Activated T-cell treated with anti-CD3 and anti-CD28 coated beads, Interleukin-2, amount 50 U/mL, for 4 hours (primary cell): ENCODE measurements around the gene ROBO1. TPM values are rescaled to one million over a fixed set of nuclear protein-coding genes. Genes with fewer than 3 reads are reported as not detected.

Source experiments
- ATAC-seq, 2 donors: fragments of 200-7000 bp; cut with Tn5 transposase; one replicate each; pipeline ENCODE4 v1.10.0; 2021
- DNase-seq: peaks from one replicate; pipeline ENCODE4 v3.0.0-alpha.2; 2020
- H3K27me3 Mint-ChIP-seq: one replicate; pipeline ENCODE4 v1.8.0; 2021; ENCODE audit warnings: low read depth, mixed read lengths
- H3K36me3 Mint-ChIP-seq: one replicate; pipeline ENCODE4 v1.8.0; 2022; ENCODE audit warnings: mixed read lengths; ENCODE audit not compliant: insufficient read depth
- H3K4me1 Mint-ChIP-seq: one replicate; pipeline ENCODE4 v1.8.0; 2021; ENCODE audit warnings: low read depth, mixed read lengths
- H3K4me3 Mint-ChIP-seq: one replicate; pipeline ENCODE4 v1.8.0; 2021; ENCODE audit warnings: mild to moderate bottlenecking, moderate library complexity, mixed read lengths
- H3K9me3 Mint-ChIP-seq: one replicate; pipeline ENCODE4 v1.8.0; 2021; ENCODE audit warnings: mixed read lengths
- total RNA-seq, 3 donors: library from RNA; stranded (reverse); gene quantifications; one replicate each; pipeline ENCODE4 v1.2.1, GENCODE V29; 2021

Gene ROBO1
- total RNA-seq, 3 donors from 2014 or later: 0.38 to 0.99 (median 0.95) TPM

DNA sequence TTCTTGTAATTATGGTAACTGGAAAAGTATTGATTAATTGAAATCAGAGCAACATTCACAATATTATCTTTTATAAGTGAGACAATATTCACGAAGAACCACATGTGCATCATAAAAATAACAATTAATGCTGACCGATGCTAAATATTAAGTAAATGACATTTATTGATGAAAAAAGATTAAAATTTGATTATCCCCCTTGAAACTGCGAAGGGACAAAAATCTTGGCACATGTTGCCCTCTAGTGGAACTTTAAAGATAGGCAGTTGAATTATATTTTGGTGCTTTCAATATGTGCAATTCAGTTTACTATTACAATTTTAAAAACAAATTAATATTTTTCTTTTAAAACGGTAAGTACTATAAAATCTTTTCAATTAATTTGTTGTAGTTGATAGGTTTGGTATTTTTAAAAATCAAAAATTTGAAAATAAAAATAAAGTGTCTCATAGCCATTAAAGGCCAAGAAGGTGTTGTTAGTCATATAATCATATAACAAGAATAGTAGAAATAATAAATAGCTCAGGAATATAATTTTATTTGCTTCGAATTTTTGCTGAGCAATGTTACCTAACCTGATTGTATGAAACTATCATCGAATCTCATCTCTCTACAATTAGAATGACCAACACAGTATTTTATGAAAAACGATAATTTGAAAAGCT lies 270.2 kb downstream of the ROBO1 start:
- Mint-ChIP-seq H3K9me3 (no peaks in the 10 kb centered on the region), H3K27me3 (no peaks in the 10 kb centered on the region), H3K4me3 (no peak overlapping the region), H3K4me1 (no peaks in the 10 kb centered on the region), H3K36me3 (no peaks in the 10 kb centered on the region)
- DNase-seq (no peak), ATAC-seq (no peak)

DNA sequence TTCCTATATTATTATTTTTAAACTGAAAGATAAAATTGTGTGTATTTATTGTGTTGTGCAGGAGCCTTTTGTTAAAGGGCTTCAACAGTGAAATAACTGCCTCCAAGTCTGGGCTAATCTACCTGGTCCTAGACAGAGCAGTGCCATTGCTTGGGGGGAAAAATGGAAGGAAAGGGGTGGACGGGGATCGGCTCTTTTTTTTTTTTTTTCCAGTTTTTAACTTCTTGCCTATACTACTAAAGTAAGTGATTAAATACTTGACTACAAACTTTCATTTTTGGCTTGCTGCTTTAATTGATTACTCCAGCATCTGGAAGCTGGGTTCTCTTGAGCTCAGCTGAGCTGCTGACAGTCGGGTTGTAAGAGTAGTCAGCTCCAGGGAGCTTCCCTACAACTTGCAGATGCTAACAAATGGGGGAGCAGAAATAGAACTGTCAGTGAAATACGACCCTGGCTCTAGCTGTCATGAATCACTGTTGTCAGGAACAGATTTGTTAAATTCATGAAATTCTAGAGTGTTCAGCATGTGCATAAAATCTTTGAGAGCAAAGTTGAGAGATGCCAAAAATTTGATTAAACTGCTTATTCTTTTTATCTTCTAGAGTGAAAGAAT lies 276.7 kb downstream of the ROBO1 start:
- no peak for ATAC-seq
- no peaks in the 10 kb centered on the region for H3K9me3 Mint-ChIP-seq
- DNase-seq: no peak
- no peaks in the 10 kb centered on the region for H3K36me3 Mint-ChIP-seq
- H3K4me1 Mint-ChIP-seq: no peaks in the 10 kb centered on the region
- H3K4me3 Mint-ChIP-seq: no peak overlapping the region
- H3K27me3 Mint-ChIP-seq: no peaks in the 10 kb centered on the region

GRCh38 chr3:79490165-79491028 lies 277.4 kb downstream of the ROBO1 start:
- H3K27me3 Mint-ChIP-seq: no peaks in the 10 kb centered on the region
- H3K4me1 Mint-ChIP-seq: no peaks in the 10 kb centered on the region
- DNase-seq: no peak
- H3K4me3 Mint-ChIP-seq: no peak overlapping the region
- ATAC-seq: no peak
- H3K36me3 Mint-ChIP-seq: no peaks in the 10 kb centered on the region
- H3K9me3 Mint-ChIP-seq: peaks cover 4% of the 10 kb centered on the region

DNA sequence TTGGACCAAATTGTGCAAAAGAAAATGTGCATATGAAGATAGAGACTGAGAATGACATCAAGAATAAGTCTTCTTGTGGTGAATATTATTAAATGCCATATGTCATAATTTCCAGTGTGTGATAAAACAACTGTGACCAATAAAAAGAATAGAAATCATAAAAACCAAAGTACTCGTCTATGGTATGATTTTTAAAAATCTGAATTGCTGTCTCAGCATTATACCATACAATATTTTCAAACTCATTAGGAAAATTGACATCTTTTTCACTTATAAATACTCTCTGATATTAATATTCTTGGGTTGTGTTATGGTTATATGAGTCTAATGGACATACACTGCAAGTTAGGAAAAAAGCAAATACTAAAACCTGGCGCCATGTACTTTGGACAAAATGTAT lies 279.4 kb downstream of the ROBO1 start:
- Mint-ChIP-seq H3K4me1 (no peaks in the 10 kb centered on the region), H3K9me3 (peaks cover 4% of the 10 kb centered on the region), H3K4me3 (no peak overlapping the region), H3K36me3 (no peaks in the 10 kb centered on the region), H3K27me3 (no peaks in the 10 kb centered on the region)
- no peak for DNase-seq
- no peak for ATAC-seq

DNA sequence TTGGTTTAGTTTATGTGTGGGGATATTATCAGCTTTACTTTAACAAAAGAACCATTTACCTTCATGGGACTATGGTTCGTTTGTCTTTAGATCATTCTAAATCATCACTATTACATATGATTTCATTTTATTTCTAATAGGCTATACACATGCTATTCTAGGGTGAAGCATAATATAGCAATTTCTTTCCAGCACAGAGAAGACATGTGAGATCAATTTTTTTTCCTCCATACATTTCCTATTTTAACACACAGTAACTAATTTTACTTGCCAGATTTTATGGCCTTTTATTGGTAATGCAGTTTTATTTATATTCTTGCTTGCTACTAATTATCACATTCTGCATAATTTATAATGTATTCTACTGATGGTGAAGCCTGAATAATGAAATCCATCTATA lies 287.1 kb downstream of the ROBO1 start:
- Mint-ChIP-seq H3K4me1 (no peaks in the 10 kb centered on the region), H3K9me3 (peaks cover 7% of the 10 kb centered on the region)

DNA sequence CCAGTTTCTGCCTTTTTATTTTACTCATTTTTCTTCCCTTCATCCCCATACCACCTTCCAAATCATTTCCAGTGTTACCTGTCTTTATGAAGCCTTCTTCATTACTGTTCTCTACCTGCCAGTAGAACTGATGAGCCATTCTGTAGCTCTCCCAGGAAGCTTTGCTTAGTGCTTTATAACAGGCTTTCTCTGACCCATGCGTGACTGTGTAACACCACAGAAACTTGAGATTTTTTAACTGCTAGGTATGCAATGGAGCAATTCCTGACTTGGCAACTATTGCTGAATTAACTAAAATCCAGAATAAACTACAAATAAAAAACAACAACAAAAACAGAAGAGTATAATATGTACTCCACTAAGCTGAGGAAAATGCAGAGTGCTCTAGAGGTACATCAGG lies 289.2 kb downstream of the ROBO1 start:
- Mint-ChIP-seq H3K4me3 (no peak overlapping the region), H3K27me3 (no peaks in the 10 kb centered on the region), H3K9me3 (peaks cover 4% of the 10 kb centered on the region), H3K36me3 (no peaks in the 10 kb centered on the region), H3K4me1 (no peaks in the 10 kb centered on the region)
- ATAC-seq (no peak), DNase-seq (no peak)

More for the DNA sequence above, 287.1 kb downstream of the ROBO1 start:
- no peak overlapping the region for H3K4me3 Mint-ChIP-seq
- no peaks in the 10 kb centered on the region for H3K36me3 Mint-ChIP-seq
- ATAC-seq (no peak), DNase-seq (no peak)
- H3K27me3 Mint-ChIP-seq: no peaks in the 10 kb centered on the region

DNA sequence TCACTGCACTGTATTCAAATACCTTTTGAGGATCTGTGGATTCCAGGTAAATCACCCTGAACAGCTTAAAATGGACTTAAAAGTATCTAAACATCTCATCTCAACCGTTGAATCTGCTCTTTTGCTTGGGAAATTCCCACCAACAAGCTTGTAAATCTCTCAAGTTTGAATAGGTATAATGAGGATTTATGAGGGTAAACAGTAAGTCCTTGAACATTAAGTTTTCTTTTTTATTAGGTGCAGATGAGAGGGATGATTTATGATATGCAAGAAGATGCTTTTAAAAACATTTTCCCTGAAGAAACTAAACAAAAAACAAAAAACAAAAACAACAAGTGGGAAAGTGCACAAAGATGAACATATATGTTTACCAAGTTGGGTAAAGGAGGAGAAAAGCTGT lies 290.6 kb downstream of the ROBO1 start:
- no peaks in the 10 kb centered on the region for H3K36me3 Mint-ChIP-seq
- H3K4me3 Mint-ChIP-seq: no peak overlapping the region
- DNase-seq: no peak
- peaks cover 4% of the 10 kb centered on the region for H3K9me3 Mint-ChIP-seq
- ATAC-seq: no peak
- H3K4me1 Mint-ChIP-seq: no peaks in the 10 kb centered on the region
- no peaks in the 10 kb centered on the region for H3K27me3 Mint-ChIP-seq

- H3K4me1 Mint-ChIP-seq: no peaks in the 10 kb centered on the region
- ATAC-seq (no peak), DNase-seq (no peak)
- no peaks in the 10 kb centered on the region for H3K27me3 Mint-ChIP-seq
- no peaks in the 10 kb centered on the region for H3K36me3 Mint-ChIP-seq
- H3K9me3 Mint-ChIP-seq: peaks cover 5% of the 10 kb centered on the region
- H3K4me3 Mint-ChIP-seq: no peak overlapping the region
Observed at GRCh38 chr3:79473993-79474392, 293.8 kb downstream of the ROBO1 start.

DNA sequence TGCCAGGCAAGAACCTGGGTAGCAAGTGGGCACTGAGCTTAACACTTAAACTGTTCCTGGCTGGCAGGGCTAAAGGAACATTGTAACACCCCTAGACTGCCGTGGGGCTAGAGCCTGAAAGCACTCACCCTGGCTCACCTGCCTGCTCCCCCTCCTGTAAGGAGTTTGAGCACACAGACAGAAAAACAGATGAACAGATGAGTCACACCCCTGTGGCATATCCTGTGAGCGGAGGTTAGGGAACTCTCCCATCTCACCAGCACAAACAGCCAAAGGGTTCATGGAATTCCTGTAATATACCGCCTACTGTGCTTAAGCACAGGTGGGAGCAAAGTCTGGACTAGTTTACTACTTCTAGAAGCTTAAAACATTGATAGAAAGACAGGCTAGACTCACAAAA lies 300.1 kb downstream of the ROBO1 start:
- ATAC-seq: no peak
- Mint-ChIP-seq H3K27me3 (no peaks in the 10 kb centered on the region), H3K9me3 (peaks cover 10% of the 10 kb centered on the region), H3K36me3 (no peaks in the 10 kb centered on the region), H3K4me1 (no peaks in the 10 kb centered on the region), H3K4me3 (no peak overlapping the region)
- no peak for DNase-seq

DNA sequence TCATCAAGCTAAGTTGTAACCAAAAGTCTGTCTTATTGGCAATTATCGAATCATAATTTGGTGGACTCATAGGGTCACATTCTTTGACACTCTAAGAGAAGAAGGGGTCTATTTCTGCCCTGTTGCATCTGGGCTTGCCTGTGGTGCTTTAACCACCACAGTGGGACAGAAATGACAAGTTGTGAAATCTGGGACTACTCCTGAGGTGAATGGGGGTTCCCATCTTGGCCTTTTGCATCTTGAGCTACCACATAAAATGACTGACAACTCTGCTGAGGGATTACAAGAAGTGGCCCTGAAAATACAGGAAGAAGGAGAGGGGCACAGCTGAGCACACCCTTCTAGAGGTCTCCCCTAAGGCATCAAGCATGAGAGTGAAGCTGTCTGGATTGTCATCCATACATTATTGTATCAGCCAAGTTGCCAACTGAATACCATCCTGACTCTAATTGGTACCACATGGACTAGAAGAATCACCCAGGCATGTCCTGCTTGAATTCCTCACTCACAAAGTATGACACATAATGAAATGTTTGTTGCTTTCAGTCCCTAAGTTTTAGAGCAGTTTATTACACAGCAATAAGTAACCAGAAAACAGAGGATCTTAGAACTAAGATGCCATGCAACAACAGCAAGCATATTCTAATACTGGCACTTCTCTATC lies 306.5 kb downstream of the ROBO1 start:
- no peaks in the 10 kb centered on the region for H3K36me3 Mint-ChIP-seq
- no peak overlapping the region for H3K4me3 Mint-ChIP-seq
- no peaks in the 10 kb centered on the region for H3K4me1 Mint-ChIP-seq
- DNase-seq (no peak), ATAC-seq (no peak)
- H3K9me3 Mint-ChIP-seq: peaks cover 11% of the 10 kb centered on the region
- H3K27me3 Mint-ChIP-seq: no peaks in the 10 kb centered on the region

GRCh38 chr3:79453600-79453999 lies 314.2 kb downstream of the ROBO1 start:
- ATAC-seq: no peak
- H3K4me3 Mint-ChIP-seq: no peak overlapping the region
- DNase-seq: no peak
- no peaks in the 10 kb centered on the region for H3K27me3 Mint-ChIP-seq
- peaks cover 11% of the 10 kb centered on the region for H3K9me3 Mint-ChIP-seq
- no peaks in the 10 kb centered on the region for H3K36me3 Mint-ChIP-seq
- no peaks in the 10 kb centered on the region for H3K4me1 Mint-ChIP-seq

GRCh38 chr3:79436387-79436786 lies 331.4 kb downstream of the ROBO1 start:
- Mint-ChIP-seq H3K4me1 (no peaks in the 10 kb centered on the region), H3K27me3 (no peaks in the 10 kb centered on the region), H3K9me3 (peaks cover 14% of the 10 kb centered on the region), H3K36me3 (no peaks in the 10 kb centered on the region), H3K4me3 (no peak overlapping the region)
- DNase-seq (no peak), ATAC-seq (no peak)

GRCh38 chr3:79427081-79427480 lies 340.7 kb downstream of the ROBO1 start:
- no peak for DNase-seq
- Mint-ChIP-seq H3K36me3 (no peaks in the 10 kb centered on the region), H3K9me3 (peaks cover 9% of the 10 kb centered on the region), H3K4me1 (no peaks in the 10 kb centered on the region), H3K27me3 (no peaks in the 10 kb centered on the region), H3K4me3 (no peak overlapping the region)
- ATAC-seq: no peak

- DNase-seq: no peak
- Mint-ChIP-seq H3K36me3 (no peaks in the 10 kb centered on the region), H3K4me1 (no peaks in the 10 kb centered on the region), H3K4me3 (no peak overlapping the region), H3K9me3 (peaks cover 4% of the 10 kb centered on the region), H3K27me3 (no peaks in the 10 kb centered on the region)
- no peak for ATAC-seq
Observed at GRCh38 chr3:79424811-79425210, 343.0 kb downstream of the ROBO1 start.
